Medulla oblongata (tissue), 1 donor: ENCODE data around the gene DAB1.
A peak's percentile ranks its signal among the peaks of the same experiment; 100 is the strongest.

Experiments used
- DNase-seq: peaks from one replicate; pipeline ENCODE4 v3.0.0-alpha.2; 2015; ENCODE audit errors: extremely low spot score

Gene DAB1

GRCh38 chr1:57079454-57080157, 344.3 kb downstream of the DAB1 start:
- DNase-seq: no peak

- peak; percentile 27 for DNase-seq
Measured at GRCh38 chr1:57072401-57073110, 351.3 kb downstream of the DAB1 start.

GRCh38 chr1:57067863-57068262, 356.0 kb downstream of the DAB1 start:
- no peak for DNase-seq

GRCh38 chr1:57066980-57067610, 356.8 kb downstream of the DAB1 start:
- DNase-seq: no peak

- DNase-seq: no peak
Measured at GRCh38 chr1:57065442-57065841, 358.4 kb downstream of the DAB1 start.

GRCh38 chr1:57064379-57065140, 359.3 kb downstream of the DAB1 start:
- DNase-seq: no peak

GRCh38 chr1:57063406-57064125, 360.3 kb downstream of the DAB1 start:
- no peak for DNase-seq

- no peak for DNase-seq
Measured at GRCh38 chr1:57061369-57061768, 362.5 kb downstream of the DAB1 start.

- no peak for DNase-seq
Measured at GRCh38 chr1:57060451-57060850, 363.4 kb downstream of the DAB1 start.

- DNase-seq: no peak
Measured at GRCh38 chr1:57058652-57059501, 365.0 kb downstream of the DAB1 start.

GRCh38 chr1:57048856-57049255, 375.0 kb downstream of the DAB1 start:
- DNase-seq: no peak

GRCh38 chr1:57046462-57046861, 377.4 kb downstream of the DAB1 start:
- DNase-seq: no peak

GRCh38 chr1:57041901-57042300, 382.0 kb downstream of the DAB1 start:
- no peak for DNase-seq

- DNase-seq: no peak
Measured at GRCh38 chr1:57040811-57041210, 383.0 kb downstream of the DAB1 start.

- DNase-seq: no peak
Measured at GRCh38 chr1:57036641-57037579, 386.9 kb downstream of the DAB1 start.

GRCh38 chr1:57034713-57035112, 389.1 kb downstream of the DAB1 start:
- no peak for DNase-seq

GRCh38 chr1:57033222-57034001, 390.4 kb downstream of the DAB1 start:
- DNase-seq: no peak

- DNase-seq: no peak
Measured at GRCh38 chr1:57026624-57027354, 397.1 kb downstream of the DAB1 start.
